Neuronal stem cell (in vitro differentiated cells): ENCODE results near the gene KRT81.
"Not testable (repeated sequence)": the region's sequence is repeated elsewhere in the genome, so short reads cannot be mapped to it uniquely, and the experiment has no call there.

Experiments
- DNase-seq: peaks from one replicate; pipeline ENCODE4 v3.0.0-alpha.2; 2013; ENCODE audit warnings: low spot score
- H2AFZ ChIP-seq: one replicate; pipeline ENCODE4 v1.6.1; 2013; ENCODE audit warnings: mild to moderate bottlenecking, low read length, inconsistent platforms
- H2AK5ac ChIP-seq: 2 replicates; pipeline ENCODE4 v1.6.1; 2013; ENCODE audit warnings: low read depth, mild to moderate bottlenecking, inconsistent platforms, low read length, moderate library complexity, mixed read lengths
- H2BK120ac ChIP-seq: 2 replicates; pipeline ENCODE4 v1.6.1; 2013; ENCODE audit warnings: low read depth, mild to moderate bottlenecking, inconsistent platforms, low read length, moderate library complexity, mixed read lengths
- H2BK12ac ChIP-seq: one replicate; pipeline ENCODE4 v1.6.1; 2013; ENCODE audit warnings: low read length, inconsistent platforms
- H2BK15ac ChIP-seq: 2 replicates; pipeline ENCODE4 v1.6.1; 2013; ENCODE audit warnings: mild to moderate bottlenecking, low read length, inconsistent platforms, mixed read lengths
- H2BK5ac ChIP-seq: one replicate; pipeline ENCODE4 v1.6.1; 2013; ENCODE audit warnings: inconsistent platforms, mild to moderate bottlenecking, low read length, moderate library complexity
- H3K14ac ChIP-seq: one replicate; pipeline ENCODE4 v1.6.1; 2013; ENCODE audit warnings: low read length, inconsistent platforms
- H3K18ac ChIP-seq: 2 replicates; pipeline ENCODE4 v1.6.1; 2013; ENCODE audit warnings: low read length, inconsistent platforms
- H3K23ac ChIP-seq: 2 replicates; pipeline ENCODE4 v1.6.1; 2013; ENCODE audit warnings: low read depth, mild to moderate bottlenecking, mixed read lengths, low read length, inconsistent platforms; ENCODE audit not compliant: poor library complexity
- H3K27ac ChIP-seq: replicated peaks from 3 replicates; pipeline ENCODE4 v1.5.1; 2013; ENCODE audit warnings: low read length, inconsistent platforms
- H3K27me3 ChIP-seq, 3 experiments: 2 replicates each; pipeline ENCODE4 v1.6.1; 2013; ENCODE audit warnings: low read length in 3 of 3, mild to moderate bottlenecking in 2 of 3, inconsistent platforms in 1 of 3, low read depth in 1 of 3, mixed read lengths in 1 of 3, moderate library complexity in 1 of 3; ENCODE audit not compliant: control insufficient read depth in 3 of 3, insufficient read depth in 3 of 3
- H3K36me3 ChIP-seq, 2 donors: replicated peaks in 1 of 2; 2 replicates each; pipeline ENCODE4 v1.6.1; 2013; ENCODE audit warnings: low read length in 2 of 2; ENCODE audit not compliant: control insufficient read depth in 2 of 2, insufficient read depth in 2 of 2
- H3K4ac ChIP-seq: 2 replicates; pipeline ENCODE4 v1.6.1; 2013; ENCODE audit warnings: inconsistent platforms, mild to moderate bottlenecking, low read length, moderate library complexity
- H3K4me1 ChIP-seq, 2 donors: 1 replicate in 1 of 2; 2 replicates in 1 of 2; pipeline ENCODE4 v1.6.1; 2013; ENCODE audit warnings: low read length in 2 of 2, low read depth in 1 of 2; ENCODE audit not compliant: control insufficient read depth in 2 of 2, insufficient read depth in 1 of 2
- H3K4me2 ChIP-seq: one replicate; pipeline ENCODE4 v1.6.1; 2013; ENCODE audit warnings: mild to moderate bottlenecking, low read length, inconsistent platforms; ENCODE audit not compliant: insufficient read depth, poor library complexity, severe bottlenecking
- H3K4me3 ChIP-seq, 2 donors: 2 replicates each; pipeline ENCODE4 v1.5.1; 2013; ENCODE audit warnings: low read length in 2 of 2, mild to moderate bottlenecking in 2 of 2, inconsistent platforms in 1 of 2, moderate library complexity in 1 of 2
- H3K79me1 ChIP-seq: one replicate; pipeline ENCODE4 v1.6.1; 2013; ENCODE audit warnings: low read depth, mild to moderate bottlenecking, inconsistent platforms, low read length, moderate library complexity
- H3K9ac ChIP-seq: one replicate; pipeline ENCODE4 v1.6.1; 2013; ENCODE audit warnings: mild to moderate bottlenecking, low read depth, low read length, inconsistent platforms; ENCODE audit not compliant: poor library complexity
- H3K9me3 ChIP-seq, 2 donors: replicated peaks in 1 of 2; 2 replicates each; pipeline versions ENCODE3 to v1.6.1; 2013; ENCODE audit warnings: low read length in 2 of 2, mild to moderate bottlenecking in 2 of 2, inconsistent platforms in 1 of 2, low read depth in 1 of 2, mixed read lengths in 1 of 2, moderate library complexity in 1 of 2; ENCODE audit not compliant: control insufficient read depth in 2 of 2, insufficient read depth in 1 of 2
- H4K8ac ChIP-seq: one replicate; pipeline ENCODE4 v1.6.1; 2013; ENCODE audit warnings: low read depth, mild to moderate bottlenecking, inconsistent platforms, low read length, moderate library complexity
- H4K91ac ChIP-seq: one replicate; pipeline ENCODE4 v1.6.1; 2013; ENCODE audit warnings: low read length, low read depth, mild to moderate bottlenecking, inconsistent platforms; ENCODE audit not compliant: poor library complexity
- WGBS, 2 donors: extraction: QIAGEN DNeasy Blood & Tissue Kit; methylation state at CpG; one replicate each; pipeline ENCODE4 v1.1.7; 2013; ENCODE audit warnings: missing lambda C conversion rate in 2 of 2, mixed read lengths in 1 of 2; ENCODE audit not compliant: insufficient read length in 2 of 2, insufficient replicate concordance in 1 of 2; ENCODE audit errors: extremely low coverage in 2 of 2; 5-methylcytosine and 5-hydroxymethylcytosine counted together

KRT81 gene

DNA sequence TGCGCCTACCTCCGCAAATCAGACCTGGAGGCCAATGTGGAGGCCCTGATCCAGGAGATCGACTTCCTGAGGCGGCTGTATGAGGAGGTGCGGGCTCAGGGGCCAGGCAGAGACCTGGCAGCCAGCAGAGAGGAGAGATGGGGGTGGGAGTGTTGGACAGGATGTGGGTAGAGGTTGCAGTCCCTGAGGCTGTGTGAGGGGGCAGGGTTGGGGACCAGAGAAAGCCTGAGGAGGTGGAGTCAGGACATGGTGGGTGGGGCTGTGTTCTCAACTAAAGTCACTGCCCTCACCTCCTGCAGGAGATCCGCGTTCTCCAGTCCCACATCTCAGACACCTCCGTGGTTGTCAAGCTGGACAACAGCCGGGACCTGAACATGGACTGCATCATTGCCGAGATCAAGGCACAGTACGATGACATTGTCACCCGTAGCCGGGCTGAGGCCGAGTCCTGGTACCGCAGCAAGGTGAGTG lies 13.6 kb upstream of the KRT81 start:
- H2AK5ac ChIP-seq, H3K23ac ChIP-seq, H2BK5ac ChIP-seq, H3K79me1 ChIP-seq, H3K9me3 ChIP-seq, H3K4me1 ChIP-seq, H3K4ac ChIP-seq, H2BK12ac ChIP-seq, DNase-seq, H3K27ac ChIP-seq, H2BK15ac ChIP-seq, H4K8ac ChIP-seq, H3K4me3 ChIP-seq, H3K9ac ChIP-seq, H3K14ac ChIP-seq, H3K18ac ChIP-seq, H2AFZ ChIP-seq, H3K4me2 ChIP-seq, H2BK120ac ChIP-seq, H3K36me3 ChIP-seq, H4K91ac ChIP-seq: not testable (repeated sequence)
- H3K27me3 ChIP-seq = peaks cover 0 to 39% (median 29%) of the 10 kb centered on the region in 3 experiments
- WGBS, 2 donors = no CpG with 5 or more reads among the region's 15 CpGs

DNA sequence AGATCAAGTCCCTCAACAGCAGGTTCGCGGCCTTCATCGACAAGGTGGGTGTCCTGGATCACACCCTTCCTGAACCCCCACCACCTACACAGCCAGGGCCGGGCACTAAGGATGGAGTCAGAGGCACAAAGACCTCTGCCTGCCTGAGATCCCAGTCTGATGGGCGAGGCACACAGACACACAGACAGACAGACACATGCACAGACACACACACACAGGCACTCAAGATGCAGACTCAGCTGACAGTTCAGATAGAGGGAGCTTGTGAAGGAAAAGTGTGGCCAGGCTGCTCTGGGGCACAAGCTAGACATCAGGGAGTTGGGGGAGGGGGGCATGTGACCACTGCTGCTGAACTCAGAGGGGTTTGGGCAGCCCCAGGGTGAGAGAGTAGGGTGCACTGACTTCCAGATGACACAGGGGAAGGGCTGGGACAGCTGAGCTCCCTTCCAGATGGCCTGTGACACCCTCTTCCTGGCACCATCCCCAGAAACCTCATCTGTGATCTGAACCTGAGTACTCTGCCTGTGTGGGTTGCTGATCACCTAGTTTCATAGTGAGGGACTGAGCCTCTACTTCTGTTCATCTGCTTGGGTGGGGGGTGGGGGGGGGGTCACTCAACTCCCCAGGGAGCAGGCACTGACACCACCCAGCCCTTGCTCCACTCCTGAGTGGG lies 11.0 kb upstream of the KRT81 start:
- H2AK5ac ChIP-seq, H3K4me3 ChIP-seq, H3K4ac ChIP-seq, H3K79me1 ChIP-seq, H2BK5ac ChIP-seq, H4K91ac ChIP-seq, DNase-seq, H2BK12ac ChIP-seq, H2BK120ac ChIP-seq, H3K9ac ChIP-seq, H4K8ac ChIP-seq, H3K36me3 ChIP-seq, H3K4me2 ChIP-seq, H3K4me1 ChIP-seq, H3K23ac ChIP-seq, H3K14ac ChIP-seq, H2AFZ ChIP-seq, H3K18ac ChIP-seq, H3K27ac ChIP-seq, H3K9me3 ChIP-seq, H2BK15ac ChIP-seq: not testable (repeated sequence)
- WGBS, 2 donors = no CpG with 5 or more reads among the region's 5 CpGs
- H3K27me3 ChIP-seq = peaks cover 0 to 13% (median 11%) of the 10 kb centered on the region in 3 experiments

- no CpG with 5 or more reads among the region's 31 CpGs for WGBS, 2 donors
- H3K27me3 ChIP-seq, H3K9me3 ChIP-seq, H3K27ac ChIP-seq, H2BK12ac ChIP-seq, H3K4me1 ChIP-seq, H3K79me1 ChIP-seq, H4K91ac ChIP-seq, H3K4me2 ChIP-seq, H3K23ac ChIP-seq, H2BK5ac ChIP-seq, H3K18ac ChIP-seq, H2BK15ac ChIP-seq, H3K4ac ChIP-seq, H2AK5ac ChIP-seq, H3K9ac ChIP-seq, H3K36me3 ChIP-seq, H2AFZ ChIP-seq, H2BK120ac ChIP-seq, H3K4me3 ChIP-seq, DNase-seq, H4K8ac ChIP-seq: not testable (repeated sequence)
- peak overlapping the region; percentile 89 for H3K14ac ChIP-seq
Measured at GRCh38 chr12:52301721-52302120, 10.4 kb upstream of the KRT81 start.

- Histone ChIP-seq H4K8ac (no peak overlapping the region), H2BK15ac (no peak overlapping the region), H3K4ac (no peak overlapping the region), H4K91ac (no peak overlapping the region), H3K4me3 (no peak overlapping the region), H2BK12ac (no peak overlapping the region), H3K4me1 (no peaks in the 10 kb centered on the region), H3K23ac (peak overlapping the region; percentile 52), H3K9ac (no peak overlapping the region), H3K27ac (no peak overlapping the region), H2BK120ac (no peak overlapping the region), H2AK5ac (no peak overlapping the region), H2BK5ac (no peak overlapping the region), H3K14ac (peak overlapping the region; percentile 89), H3K4me2 (no peak overlapping the region), H3K9me3 (no peaks in the 10 kb centered on the region), H2AFZ (no peak overlapping the region), H3K36me3 (no peaks in the 10 kb centered on the region), H3K79me1 (no peaks in the 10 kb centered on the region), H3K18ac (no peak overlapping the region), H3K27me3 (peaks cover 0 to 2% (median 0%) of the 10 kb centered on the region in 3 experiments)
- WGBS, 2 donors = no CpG with 5 or more reads among the region's 14 CpGs
- DNase-seq = no peak
Measured at GRCh38 chr12:52300796-52301691, 9.7 kb upstream of the KRT81 start.
